Left kidney (tissue), 2 donors: Measurements from ENCODE around the gene CACNA1D. TPM values are rescaled to one million over a fixed set of nuclear protein-coding genes. Genes with fewer than 3 reads are reported as not detected.

Source experiments
- DNase-seq: peaks from one replicate; pipeline ENCODE4 v3.0.0-alpha.2; 2013
- polyA plus RNA-seq: library from polyadenylated mRNA; unstranded; fragments of 120-200 nt; gene quantifications from one replicate; pipeline ENCODE4 v1.2.1, GENCODE V29; 2013; ENCODE audit not compliant: insufficient read length

CACNA1D gene
- polyA plus RNA-seq, 1 donor, result 21.9 TPM

- no peak for DNase-seq
Observed at GRCh38 chr3:53689681-53690080, 195.3 kb downstream of the CACNA1D start.

DNA sequence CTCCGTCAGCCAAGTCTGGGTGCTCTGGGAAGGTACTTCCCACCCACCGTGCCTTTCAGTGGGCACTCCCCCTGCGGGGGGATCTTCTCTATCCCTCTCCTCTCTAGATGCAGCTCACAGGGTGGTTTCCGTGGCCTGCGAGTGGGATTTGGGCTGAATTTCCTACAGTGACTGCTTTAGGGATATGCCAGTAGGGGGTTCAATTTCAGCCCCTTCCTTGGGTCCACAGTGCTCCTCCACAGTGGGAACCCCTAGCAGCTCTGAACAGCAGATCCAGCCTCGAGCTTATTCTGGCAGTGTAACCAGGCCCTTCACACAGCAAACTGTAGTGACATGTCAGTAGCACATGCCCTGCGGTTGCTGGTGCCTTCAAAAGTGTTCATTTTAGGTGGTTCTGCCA is 196.1 kb downstream of the CACNA1D start:
- no peak for DNase-seq

GRCh38 chr3:53691349-53691748 is 196.9 kb downstream of the CACNA1D start:
- no peak for DNase-seq

- DNase-seq, result no peak
Observed at GRCh38 chr3:53691885-53692284, 197.5 kb downstream of the CACNA1D start.

DNA sequence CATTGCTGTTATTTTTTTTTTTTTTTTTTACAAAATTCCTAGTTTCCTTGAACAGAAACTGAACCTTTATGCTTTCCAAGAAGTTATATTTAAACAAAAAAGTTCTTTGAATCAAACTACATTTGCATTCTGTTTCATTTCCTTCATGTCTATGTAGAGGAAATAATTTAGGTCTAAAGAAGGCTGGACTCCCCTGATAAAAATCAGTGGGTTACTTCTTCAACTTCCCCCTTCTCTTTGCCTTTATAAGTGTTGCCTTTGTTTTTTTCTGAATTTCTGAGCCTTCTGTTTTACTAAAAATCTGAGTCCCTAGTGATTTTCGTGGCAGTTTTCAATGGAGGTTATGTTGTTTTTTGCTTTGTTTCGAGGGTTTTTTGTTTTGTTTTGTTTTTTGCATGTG is 199.0 kb downstream of the CACNA1D start:
- no peak for DNase-seq

GRCh38 chr3:53694046-53694445 is 199.6 kb downstream of the CACNA1D start:
- DNase-seq, result no peak

DNA sequence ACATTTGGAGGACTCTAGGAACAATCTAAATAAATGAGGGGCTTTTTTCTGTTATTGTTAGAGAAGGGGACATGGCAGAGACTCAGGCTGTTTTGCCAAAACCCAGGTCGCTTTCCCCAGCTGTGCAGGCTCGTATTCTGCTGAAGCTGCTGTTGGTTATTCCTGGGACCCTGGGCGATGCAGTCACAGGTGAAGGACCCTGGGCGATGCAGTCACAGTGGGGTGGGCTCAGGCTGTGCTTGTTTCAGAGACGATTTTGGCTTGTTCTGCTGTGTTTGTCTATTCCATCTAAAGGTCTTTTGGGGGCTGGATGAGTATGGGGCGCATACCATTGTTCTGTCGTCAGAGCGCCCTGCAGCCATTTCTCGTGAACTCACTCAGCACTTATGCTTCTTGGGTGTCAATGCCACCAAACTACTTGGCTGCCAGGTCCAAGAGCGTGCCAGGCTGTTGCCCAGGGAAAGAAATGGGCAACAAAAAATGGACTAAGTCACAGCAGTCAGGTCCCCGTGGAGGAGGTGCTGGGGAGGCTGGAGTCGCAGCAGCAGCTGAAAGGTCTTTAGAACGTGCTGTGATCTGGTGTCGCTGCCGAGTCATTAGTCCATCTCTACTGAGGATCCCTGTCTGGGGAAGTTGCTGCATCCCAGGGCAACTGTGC is 200.4 kb downstream of the CACNA1D start:
- no peak for DNase-seq

DNA sequence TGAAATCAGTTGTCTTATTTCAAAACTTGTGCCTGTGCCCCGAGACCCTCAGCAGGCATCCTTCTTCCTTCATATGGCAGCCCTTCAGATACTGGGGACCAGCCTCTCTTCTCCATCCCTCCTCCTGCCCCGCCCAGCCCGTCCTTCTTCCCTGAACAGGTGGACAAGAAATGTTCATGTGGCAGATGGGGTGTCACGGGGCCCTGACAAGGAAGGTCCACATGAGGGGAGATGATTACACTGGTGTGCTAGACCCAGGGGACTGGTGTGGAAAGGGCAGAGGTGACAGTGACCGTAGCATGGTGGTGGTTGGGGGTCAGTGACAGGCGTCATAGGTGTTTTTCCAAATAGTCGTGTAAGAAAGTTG is 200.9 kb downstream of the CACNA1D start:
- no peak for DNase-seq

- no peak for DNase-seq
Observed at GRCh38 chr3:53696401-53697172, 202.2 kb downstream of the CACNA1D start.

- no peak for DNase-seq
Observed at GRCh38 chr3:53700441-53700840, 206.0 kb downstream of the CACNA1D start.

DNA sequence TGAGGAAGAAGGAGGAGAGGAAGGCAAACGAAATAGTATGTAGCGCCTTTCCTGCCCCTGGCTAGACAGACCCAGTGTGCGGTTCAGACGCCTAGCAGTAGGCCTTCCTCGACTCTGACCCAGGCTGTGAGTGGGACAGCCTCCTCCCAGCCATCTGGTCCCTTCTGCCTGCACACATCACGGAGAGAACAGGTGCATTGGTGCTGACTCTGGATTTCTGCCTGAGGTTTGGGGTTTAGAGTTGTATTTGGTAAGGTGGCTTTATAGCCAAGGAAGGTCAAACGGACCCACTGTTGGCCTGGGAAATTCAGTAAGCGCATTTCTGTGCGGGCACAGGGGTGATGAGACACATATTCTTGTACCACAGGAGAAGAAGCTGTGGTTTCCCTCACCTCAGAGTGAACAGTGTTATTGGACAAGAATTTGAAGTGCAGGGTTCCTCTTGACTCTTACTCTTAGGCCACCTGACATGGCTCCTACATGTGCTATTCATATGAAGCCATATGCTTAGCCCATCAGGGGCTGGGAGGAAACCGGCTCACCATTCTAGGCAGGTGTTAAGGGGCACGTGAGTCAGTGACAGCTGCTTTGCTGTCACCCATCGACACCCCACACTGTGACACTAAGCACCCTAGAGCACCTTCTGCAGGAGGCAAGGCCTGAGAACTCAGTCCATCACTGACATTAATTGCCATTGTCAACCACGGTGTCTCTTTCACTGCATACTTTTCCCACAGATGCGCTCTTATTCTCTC is 208.5 kb downstream of the CACNA1D start:
- DNase-seq, result no peak

- DNase-seq, result no peak
Observed at GRCh38 chr3:53703630-53704362, 209.4 kb downstream of the CACNA1D start.

DNA sequence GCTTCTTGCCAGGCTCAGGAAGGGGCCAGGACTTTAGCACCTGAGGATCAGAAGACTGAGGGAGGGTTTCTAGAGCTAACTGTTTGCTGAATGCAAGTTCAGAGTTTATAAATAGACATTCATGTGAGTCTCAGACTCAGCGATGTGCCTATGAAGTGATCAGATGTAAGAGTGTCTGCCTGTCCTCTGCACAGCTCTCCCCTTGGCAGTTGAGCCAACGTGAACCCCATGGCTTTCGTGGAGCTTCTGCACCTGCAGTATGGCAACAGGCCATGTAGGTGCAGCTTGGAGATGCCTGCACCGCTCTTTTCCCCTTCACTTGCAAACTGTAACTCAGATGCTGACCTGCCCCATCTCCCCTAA is 209.9 kb downstream of the CACNA1D start:
- no peak for DNase-seq

GRCh38 chr3:53705024-53705745 is 210.8 kb downstream of the CACNA1D start:
- DNase-seq, result no peak

- no peak for DNase-seq
Observed at GRCh38 chr3:53705774-53706173, 211.4 kb downstream of the CACNA1D start.

GRCh38 chr3:53707222-53707621 is 212.8 kb downstream of the CACNA1D start:
- no peak for DNase-seq

GRCh38 chr3:53708001-53708621 is 213.7 kb downstream of the CACNA1D start:
- no peak for DNase-seq

DNA sequence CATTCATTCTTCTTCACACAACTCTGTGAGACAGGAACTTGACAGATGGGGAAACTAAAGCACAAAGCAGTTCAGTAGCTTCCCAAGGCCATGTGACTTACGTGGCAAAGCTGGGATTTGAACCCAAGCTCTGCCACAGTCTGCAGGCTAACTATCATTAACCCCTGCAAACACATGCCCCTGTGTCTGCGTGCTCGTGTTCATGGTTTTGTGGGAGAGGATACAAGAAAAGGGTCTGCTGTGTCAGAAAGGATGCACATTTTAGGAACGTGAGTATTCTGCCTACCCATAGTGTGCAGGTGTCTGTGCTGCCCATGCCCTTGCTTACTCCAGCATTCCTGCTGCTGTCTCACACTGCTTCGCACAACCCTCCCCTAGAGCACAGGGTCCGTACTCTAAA is 214.8 kb downstream of the CACNA1D start:
- DNase-seq, result no peak

GRCh38 chr3:53709860-53710674 is 215.7 kb downstream of the CACNA1D start:
- peak; percentile 75 for DNase-seq

DNA sequence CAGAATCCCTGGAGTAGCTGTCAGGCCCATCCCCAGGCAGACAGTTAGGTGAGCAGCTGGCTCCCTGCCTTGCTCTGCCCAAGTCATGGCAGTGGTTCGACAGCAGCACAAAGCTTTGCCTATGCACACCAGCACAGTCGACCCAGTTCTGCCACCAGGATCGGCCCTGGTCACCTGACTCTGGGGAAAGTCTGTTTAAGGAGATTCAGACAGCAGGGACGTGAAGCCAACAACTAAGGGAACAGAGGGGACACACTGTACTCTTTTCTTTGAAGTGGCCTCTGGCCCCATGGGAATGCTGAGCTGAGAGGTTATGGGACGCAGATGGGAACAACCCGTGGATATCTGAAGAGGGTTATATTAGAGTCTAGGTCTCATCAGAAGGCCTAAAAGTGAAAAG is 217.0 kb downstream of the CACNA1D start:
- DNase-seq, result no peak
